ENCODE results near the gene ADAMTS14.

Gene ADAMTS14

GRCh38 chr10:70695241-70696030, 23.1 kb downstream of the ADAMTS14 start:
- DNase-seq, result no peak

DNA sequence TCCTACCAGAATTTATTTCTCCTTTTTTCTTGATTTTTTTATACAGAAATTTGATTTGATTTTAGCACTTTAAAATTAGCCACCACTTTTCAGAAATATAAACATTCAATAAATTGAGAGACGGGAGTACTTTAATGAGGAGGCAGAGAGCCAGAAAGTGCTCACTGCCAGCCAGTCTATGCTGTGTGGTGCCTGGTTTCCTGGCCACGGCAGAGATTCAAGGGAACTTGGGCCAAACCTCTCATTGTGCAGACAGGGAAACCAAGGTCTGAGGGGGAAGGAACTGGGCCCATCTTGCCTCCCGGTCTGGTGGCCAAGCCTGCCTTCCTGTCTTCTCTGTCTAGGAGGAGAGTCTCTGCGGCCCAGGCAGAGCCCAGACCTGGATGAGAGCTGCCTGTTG, 25.9 kb downstream of the ADAMTS14 start:
- DNase-seq, result no peak

DNA sequence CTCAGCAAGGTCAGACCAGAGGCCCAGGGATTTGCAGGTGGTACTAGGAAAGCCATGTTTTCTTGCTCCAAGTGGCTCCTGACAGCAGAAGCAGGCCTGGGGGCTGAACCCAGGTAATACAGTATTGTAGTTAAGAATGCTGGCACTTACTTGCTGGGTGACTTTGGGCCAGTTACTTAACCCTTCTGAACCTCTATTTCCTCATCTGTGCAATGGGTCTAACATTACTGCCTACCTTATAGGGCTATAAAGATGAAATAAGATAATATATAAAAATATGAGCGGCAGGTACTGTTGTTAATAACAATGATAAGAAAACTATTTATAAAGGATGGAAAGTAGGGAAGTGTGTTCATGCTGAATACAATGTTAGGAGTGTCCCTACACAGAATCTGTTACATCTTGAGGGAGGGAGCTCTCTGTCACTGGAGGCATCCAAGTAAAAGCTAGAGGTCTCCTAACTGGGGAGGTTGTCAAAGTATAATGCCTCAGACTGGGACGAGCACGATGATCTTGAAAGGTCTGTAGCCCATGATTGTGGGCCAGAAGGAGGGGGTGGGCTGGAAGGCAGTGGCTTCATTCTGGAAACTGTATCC, 26.9 kb downstream of the ADAMTS14 start:
- no peak for DNase-seq

GRCh38 chr10:70699659-70700174, 27.4 kb downstream of the ADAMTS14 start:
- no peak for DNase-seq

DNA sequence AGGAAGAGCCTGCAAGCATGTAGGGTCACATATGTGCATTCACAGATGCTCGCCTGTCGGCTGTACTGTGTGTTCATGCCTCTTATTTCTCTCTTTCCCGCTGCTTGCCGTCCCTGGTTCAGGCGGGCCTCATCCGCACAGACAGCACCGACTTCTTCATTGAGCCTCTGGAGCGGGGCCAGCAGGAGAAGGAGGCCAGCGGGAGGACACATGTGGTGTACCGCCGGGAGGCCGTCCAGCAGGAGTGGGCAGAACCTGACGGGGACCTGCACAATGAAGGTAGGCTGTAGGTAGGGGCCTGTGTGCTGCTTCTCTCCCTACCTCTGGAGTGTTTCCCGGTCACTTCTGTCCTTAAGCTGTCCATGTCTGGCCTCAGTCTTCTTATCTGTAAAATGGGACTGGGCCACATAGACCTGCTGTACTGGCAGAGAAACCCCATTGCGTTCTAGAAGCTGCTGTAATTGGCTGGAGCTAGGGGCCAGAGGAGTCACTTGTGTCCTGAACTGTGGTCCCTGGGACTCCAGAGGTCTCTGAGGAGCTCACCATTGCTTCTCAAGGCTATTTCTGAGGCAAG, 30.0 kb downstream of the ADAMTS14 start:
- no peak for DNase-seq

DNA sequence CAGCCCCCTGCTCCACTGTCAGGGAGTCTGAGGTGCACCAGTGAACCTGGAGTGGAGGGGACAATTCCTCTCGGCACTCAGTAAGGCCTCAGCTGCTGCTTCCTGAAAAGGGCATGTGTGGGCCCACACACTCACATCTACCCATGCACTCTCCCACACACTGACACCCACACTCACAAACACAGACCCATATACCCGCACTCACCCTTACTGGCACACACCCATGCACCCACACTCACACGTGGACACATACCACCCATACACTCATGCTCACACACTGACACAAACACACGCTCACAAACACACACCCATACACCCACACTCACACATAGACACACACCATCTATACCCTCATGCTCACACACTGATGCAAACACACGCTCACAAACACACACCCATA, 31.9 kb downstream of the ADAMTS14 start:
- no peak for DNase-seq

- no peak for DNase-seq
Observed at GRCh38 chr10:70705121-70705861, 33.0 kb downstream of the ADAMTS14 start.

- DNase-seq, result no peak
Observed at GRCh38 chr10:70711177-70711576, 38.9 kb downstream of the ADAMTS14 start.

- no peak for DNase-seq
Observed at GRCh38 chr10:70711911-70712310, 39.6 kb downstream of the ADAMTS14 start.

GRCh38 chr10:70714245-70714644, 41.9 kb downstream of the ADAMTS14 start:
- no peak for DNase-seq

DNA sequence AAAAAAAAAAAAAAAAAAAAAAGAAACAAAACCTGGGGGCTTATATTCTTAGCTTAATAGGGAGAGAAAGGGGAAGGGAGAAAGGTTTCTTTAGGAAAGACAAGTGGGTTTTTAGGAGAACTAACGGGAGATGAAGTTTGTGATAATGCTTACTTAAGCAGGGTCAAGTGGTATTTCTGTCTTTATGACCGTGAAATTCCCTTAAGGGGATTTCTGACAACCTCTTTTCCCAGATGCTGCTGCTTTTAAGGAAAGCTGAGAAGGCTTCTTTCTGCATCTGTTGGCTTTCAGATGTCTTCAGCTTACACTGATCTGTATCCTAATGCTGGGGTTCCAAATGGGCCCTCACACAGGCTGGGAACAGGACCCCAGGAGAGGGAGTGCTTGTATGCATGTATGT, 42.6 kb downstream of the ADAMTS14 start:
- DNase-seq, result no peak

- DNase-seq, result no peak
Observed at GRCh38 chr10:70715853-70716795, 43.8 kb downstream of the ADAMTS14 start.

DNA sequence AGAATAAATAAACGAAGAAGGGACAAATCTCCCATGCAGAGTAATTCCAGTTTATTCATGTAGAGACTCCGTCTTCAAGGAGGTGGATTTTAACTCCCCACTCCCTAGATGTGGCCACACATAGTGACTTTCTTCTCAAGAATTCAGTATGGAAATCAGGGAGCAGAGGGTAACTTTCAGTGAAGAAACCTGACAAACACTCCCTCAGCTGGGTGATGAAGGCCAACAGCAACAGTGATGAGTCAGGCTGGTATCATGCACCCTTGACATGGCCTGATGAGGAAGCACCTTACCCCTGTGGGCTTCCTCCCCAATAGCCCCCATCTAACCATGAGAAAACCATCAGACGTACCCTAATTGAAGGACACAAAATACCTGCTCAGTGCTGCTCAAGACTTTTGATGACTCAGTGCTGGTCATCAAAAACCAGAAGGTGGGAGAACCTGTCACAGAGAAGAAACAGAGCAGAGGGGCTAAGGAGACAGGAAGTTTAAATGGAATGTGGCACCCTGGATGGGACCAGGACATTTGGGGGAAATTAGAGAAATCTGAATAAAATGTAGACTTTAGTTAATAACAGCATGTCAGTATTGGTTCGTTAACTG, 50.6 kb downstream of the ADAMTS14 start:
- no peak for DNase-seq

DNA sequence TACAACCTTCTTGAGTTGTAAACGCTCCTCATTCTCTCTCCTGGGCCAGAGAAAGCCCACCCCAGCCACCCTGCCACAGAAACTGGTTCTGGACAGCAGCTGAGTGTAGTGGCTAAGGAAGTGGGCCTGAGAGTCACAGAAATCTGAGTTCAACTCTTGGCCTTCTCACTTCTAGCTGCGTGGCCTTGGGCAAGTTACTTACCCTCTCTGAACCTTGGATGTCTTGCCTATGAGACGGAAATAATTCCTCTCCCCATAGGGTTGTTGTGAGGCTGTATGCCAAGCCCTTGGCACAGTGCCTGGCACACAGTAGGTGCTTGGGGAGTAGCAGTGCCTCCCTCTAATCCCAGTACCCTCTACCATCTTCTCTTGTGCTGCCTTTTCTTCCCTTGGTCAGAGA, 51.5 kb downstream of the ADAMTS14 start:
- no peak for DNase-seq

DNA sequence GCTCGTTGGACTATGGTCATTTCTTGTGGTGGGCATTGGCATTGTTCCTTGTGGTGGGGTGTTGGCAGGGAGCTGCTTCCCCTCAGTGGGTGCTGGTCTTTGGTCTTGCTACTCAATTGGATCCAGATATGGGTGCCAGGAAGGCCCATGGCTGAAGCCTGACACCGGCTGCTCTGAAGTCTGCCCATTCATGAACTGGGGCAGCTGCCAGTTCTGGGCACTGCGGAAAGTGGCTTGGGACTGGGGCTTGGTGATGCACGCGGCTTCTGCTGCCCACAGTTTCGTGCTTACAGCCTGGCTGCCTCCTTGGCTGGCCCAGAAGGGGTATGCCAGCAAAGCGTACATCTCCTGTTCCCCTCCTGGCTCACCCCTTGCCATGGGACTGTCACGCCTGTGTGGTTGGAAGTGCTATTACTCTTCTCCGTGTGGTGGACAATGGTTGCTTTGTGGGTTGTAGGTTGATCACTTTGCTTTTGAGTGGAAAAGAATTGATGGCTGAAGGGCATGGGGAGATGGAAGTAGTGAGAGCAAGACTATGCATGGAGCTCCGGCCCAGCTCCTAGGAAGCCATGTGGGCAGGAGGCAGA, 54.7 kb downstream of the ADAMTS14 start:
- no peak for DNase-seq

- no peak for DNase-seq
Observed at GRCh38 chr10:70728328-70728727, 56.0 kb downstream of the ADAMTS14 start.

DNA sequence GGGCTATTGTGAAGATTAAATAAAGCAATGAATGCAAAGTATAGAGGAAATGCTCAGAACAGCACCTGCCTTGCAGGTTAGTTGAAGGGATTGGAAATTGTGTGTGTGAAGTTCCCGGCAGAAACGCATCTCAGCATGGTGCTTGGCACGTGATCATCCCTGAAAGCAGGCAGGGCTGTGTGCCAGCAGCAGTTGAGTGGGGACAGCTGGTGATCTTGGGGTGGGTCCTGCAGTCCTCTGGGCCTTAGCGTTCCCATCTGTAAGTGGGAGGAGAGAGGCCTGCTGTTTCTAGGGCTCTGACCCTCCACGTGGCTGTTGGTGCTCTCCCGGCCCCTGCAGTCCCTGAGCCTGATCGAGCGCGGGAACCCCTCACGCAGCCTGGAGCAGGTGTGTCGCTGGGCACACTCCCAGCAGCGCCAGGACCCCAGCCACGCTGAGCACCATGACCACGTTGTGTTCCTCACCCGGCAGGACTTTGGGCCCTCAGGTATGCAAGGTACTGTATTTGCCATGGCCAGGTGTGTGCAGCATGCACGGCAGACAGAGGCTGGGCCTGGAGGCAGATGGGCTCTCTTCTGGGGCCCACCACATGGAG, 57.6 kb downstream of the ADAMTS14 start:
- no peak for DNase-seq

DNA sequence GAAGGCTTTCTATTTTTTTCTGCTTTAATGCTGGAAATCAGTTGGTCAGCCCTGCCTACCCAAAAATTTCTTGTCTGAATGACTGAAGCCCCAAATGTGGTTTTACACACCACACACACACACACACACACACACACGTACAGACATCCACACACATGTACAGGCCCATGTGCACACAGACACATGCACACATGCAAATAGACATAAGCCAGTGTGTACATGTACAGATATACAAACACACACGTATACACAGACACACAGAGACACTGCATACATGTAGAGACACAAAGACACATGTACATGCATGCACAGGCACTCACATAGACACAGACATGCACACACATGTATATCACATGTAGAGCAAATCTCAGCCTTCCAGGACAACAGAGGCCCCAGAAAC, 58.6 kb downstream of the ADAMTS14 start:
- no peak for DNase-seq

- no peak for DNase-seq
Observed at GRCh38 chr10:70732569-70732968, 60.3 kb downstream of the ADAMTS14 start.

DNA sequence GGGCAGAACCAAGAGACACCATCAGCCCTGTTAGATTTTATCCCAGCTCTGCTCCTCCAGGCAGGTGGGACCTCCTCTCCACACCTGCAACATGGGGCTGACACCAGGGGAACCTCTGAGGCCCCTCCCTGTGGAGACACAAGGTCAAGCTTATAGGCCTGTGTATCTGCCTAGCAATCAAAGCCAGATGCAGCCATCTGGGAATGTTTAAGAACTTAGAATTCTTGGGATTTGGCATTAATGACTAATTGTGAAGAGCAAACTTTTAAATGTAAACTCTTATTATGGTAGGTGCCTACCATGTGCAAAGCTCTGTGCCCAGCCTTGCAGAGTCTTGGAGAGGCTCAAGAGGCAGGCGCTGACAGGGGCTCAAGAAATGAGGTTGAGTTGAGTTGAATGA, 60.7 kb downstream of the ADAMTS14 start:
- DNase-seq, result no peak

DNA sequence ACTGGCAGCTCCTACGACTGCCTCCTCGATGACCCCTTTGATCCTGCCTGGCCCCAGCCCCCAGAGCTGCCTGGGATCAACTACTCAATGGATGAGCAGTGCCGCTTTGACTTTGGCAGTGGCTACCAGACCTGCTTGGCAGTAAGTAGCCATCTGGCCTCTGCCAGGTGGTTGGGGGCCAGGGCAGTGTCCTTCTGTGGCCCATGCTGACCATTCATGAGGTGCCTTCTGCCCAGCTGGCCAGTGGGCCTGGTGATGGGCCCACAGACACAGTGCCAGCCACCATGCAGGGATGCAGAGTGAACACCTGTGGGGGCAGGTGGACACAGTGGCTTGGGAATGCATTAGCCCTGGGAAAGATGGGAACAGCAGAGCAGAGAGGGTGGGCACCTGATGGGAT, 62.9 kb downstream of the ADAMTS14 start:
- DNase-seq, result no peak

All from central memory CD4-positive, alpha-beta T cell (primary cell).